Jurkat, Clone E6-1 (cell line): ENCODE results near the gene SPATA31D4. TPM values are rescaled to one million over a fixed set of nuclear protein-coding genes. Genes with fewer than 3 reads are reported as not detected.
"Not testable (repeated sequence)": the region's sequence is repeated elsewhere in the genome, so short reads cannot be mapped to it uniquely, and the experiment has no call there.

ENCODE experiments used
- DNase-seq: peaks from one replicate; pipeline ENCODE4 v3.0.0-alpha.2; 2011; ENCODE audit warnings: low read depth, low spot score
- H3K4me3 ChIP-seq: 2 replicates; pipeline ENCODE4 v1.5.1; 2011; ENCODE audit warnings: mild to moderate bottlenecking, low read length, control low read depth, moderate library complexity
- polyA plus RNA-seq: library from polyadenylated mRNA; unstranded; fragments of >200 nt; gene quantifications from one replicate; pipeline ENCODE4 v1.2.1, GENCODE V29; 2012; ENCODE audit warnings: missing spikeins; ENCODE audit not compliant: insufficient read length, insufficient read depth

SPATA31D4 gene
- not detected for polyA plus RNA-seq

- not testable (repeated sequence) for DNase-seq
Measured at GRCh38 chr9:81928305-81928704, at the start of gene SPATA31D4. SPATA31D4 (plus strand) TSS chr9:81928428; CDS start chr9:81928514, 86 bp downstream.

GRCh38 chr9:81878530-81878929 is 49.7 kb upstream of the SPATA31D4 start:
- H3K4me3 ChIP-seq: no peak overlapping the region
- no peak for DNase-seq

More at GRCh38 chr9:81928305-81928704, at the start of gene SPATA31D4:
- H3K4me3 ChIP-seq: not testable (repeated sequence)

GRCh38 chr9:81879501-81879916 is 48.7 kb upstream of the SPATA31D4 start:
- no peak overlapping the region for H3K4me3 ChIP-seq
- DNase-seq: no peak

GRCh38 chr9:81885602-81886001 is 42.6 kb upstream of the SPATA31D4 start:
- no peak for DNase-seq
- no peak overlapping the region for H3K4me3 ChIP-seq

GRCh38 chr9:81886665-81887064 is 41.6 kb upstream of the SPATA31D4 start:
- H3K4me3 ChIP-seq: no peak overlapping the region
- no peak for DNase-seq

- H3K4me3 ChIP-seq: no peak overlapping the region
- DNase-seq: no peak
Measured at GRCh38 chr9:81890104-81890503, 38.1 kb upstream of the SPATA31D4 start.

GRCh38 chr9:81892440-81892839 is 35.8 kb upstream of the SPATA31D4 start:
- H3K4me3 ChIP-seq: no peak overlapping the region
- no peak for DNase-seq

GRCh38 chr9:81893929-81894328 is 34.3 kb upstream of the SPATA31D4 start:
- no peak for DNase-seq

GRCh38 chr9:81894891-81895290 is 33.3 kb upstream of the SPATA31D4 start:
- DNase-seq: no peak
- H3K4me3 ChIP-seq: no peak overlapping the region

More at GRCh38 chr9:81893929-81894328, 34.3 kb upstream of the SPATA31D4 start:
- no peak overlapping the region for H3K4me3 ChIP-seq

- H3K4me3 ChIP-seq: no peak overlapping the region
- no peak for DNase-seq
Measured at GRCh38 chr9:81896070-81896469, 32.2 kb upstream of the SPATA31D4 start.

GRCh38 chr9:81898851-81899250 is 29.4 kb upstream of the SPATA31D4 start:
- no peak for DNase-seq
- no peak overlapping the region for H3K4me3 ChIP-seq

- no peak overlapping the region for H3K4me3 ChIP-seq
- DNase-seq: no peak
Measured at GRCh38 chr9:81902196-81902595, 26.0 kb upstream of the SPATA31D4 start.

- H3K4me3 ChIP-seq: no peak overlapping the region
- no peak for DNase-seq
Measured at GRCh38 chr9:81902626-81903025, 25.6 kb upstream of the SPATA31D4 start.

- DNase-seq: no peak
- no peak overlapping the region for H3K4me3 ChIP-seq
Measured at GRCh38 chr9:81906671-81907070, 21.6 kb upstream of the SPATA31D4 start.

- DNase-seq: no peak
- H3K4me3 ChIP-seq: no peak overlapping the region
Measured at GRCh38 chr9:81912135-81912534, 16.1 kb upstream of the SPATA31D4 start.

GRCh38 chr9:81915801-81916505 is 12.3 kb upstream of the SPATA31D4 start:
- no peak for DNase-seq
- no peak overlapping the region for H3K4me3 ChIP-seq

- not testable (repeated sequence) for H3K4me3 ChIP-seq, DNase-seq
Measured at GRCh38 chr9:81918507-81918906, 9.7 kb upstream of the SPATA31D4 start.

GRCh38 chr9:81930147-81930546 is 1.9 kb downstream of the SPATA31D4 start:
- not testable (repeated sequence) for H3K4me3 ChIP-seq, DNase-seq

- not testable (repeated sequence) for DNase-seq, H3K4me3 ChIP-seq
Measured at GRCh38 chr9:81933547-81933946, 5.3 kb downstream of the SPATA31D4 start.

- DNase-seq, H3K4me3 ChIP-seq: not testable (repeated sequence)
Measured at GRCh38 chr9:81943393-81943792, 15.2 kb downstream of the SPATA31D4 start, which contains the start of gene SPATA31D3. SPATA31D3 (plus strand) TSS chr9:81943500; CDS start chr9:81943586, 86 bp downstream.

- H3K4me3 ChIP-seq, DNase-seq: not testable (repeated sequence)
Measured at GRCh38 chr9:81948650-81949049, 20.4 kb downstream of the SPATA31D4 start.
